A673 (cell line): ENCODE results near the gene EXOG.

Experiments used
- CTCF ChIP-seq: fragments of 300-800, 200-600 bp; sonication (generic); conservative IDR thresholded peaks from 2 replicates; pipeline ENCODE4 v1.5.1; 2017; ENCODE audit warnings: low read depth, mild to moderate bottlenecking, antibody characterized with exemption, low read length, moderate library complexity, mixed read lengths
- EZH2 ChIP-seq: fragments of 200-600 bp; sonication (generic); IDR thresholded peaks from 2 replicates; pipeline ENCODE4 v1.6.1; 2017; ENCODE audit warnings: borderline replicate concordance, low read depth, mild to moderate bottlenecking, mixed read lengths, antibody characterized with exemption, low read length; ENCODE audit not compliant: poor library complexity, severe bottlenecking

- no peak for TF ChIP-seq CTCF
- TF ChIP-seq EZH2 = no peak
Observed at GRCh38 chr3:38553071-38553470, 56.9 kb downstream of the EXOG start.
